ENCODE measurements around the gene RPP25L.

The RPP25L gene

DNA sequence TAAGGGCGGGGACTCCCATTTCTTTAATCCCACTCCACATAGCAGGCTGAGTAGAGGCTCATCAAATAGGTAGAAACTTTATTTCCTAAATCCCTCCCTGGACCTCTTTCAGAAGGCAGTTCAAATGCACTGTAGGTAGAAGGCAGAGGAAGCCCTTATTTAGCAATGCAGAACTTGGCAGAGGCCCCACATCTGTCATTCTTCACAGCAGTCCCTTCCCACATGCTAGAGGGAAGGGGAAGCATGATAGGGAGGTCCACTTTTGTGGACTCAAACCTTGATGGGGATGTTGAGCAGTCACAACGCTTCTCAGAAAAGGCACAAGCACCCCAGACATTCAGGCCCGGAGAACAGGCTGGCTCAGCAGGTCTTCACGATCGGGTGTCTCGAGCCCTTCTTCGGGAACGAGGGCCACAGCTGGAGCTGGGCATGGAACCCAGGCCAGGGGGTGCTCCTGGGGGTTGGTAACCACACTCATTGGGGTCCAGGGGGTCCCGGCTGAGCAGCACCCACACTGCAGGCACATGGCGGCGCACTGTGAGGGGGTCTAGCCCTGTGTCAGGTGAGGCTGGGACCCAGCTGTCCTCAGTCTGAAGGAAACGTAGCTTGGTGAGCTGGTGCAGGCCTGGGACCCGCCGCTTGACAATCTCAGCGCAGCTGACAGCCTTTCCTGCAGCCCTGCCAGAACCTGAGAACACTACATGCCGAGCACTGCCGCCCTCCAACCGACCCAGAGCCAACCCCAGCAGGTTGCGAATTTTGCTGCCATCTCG lies 1.3 kb downstream of the RPP25L start:
- no peak for TF ChIP-seq CTCF (IDR thresholded peaks at IDR 0.05; ENCODE audit: insufficient read depth, low read length, poor library complexity, severe bottlenecking)
- Histone ChIP-seq H3K27me3 (replicated peaks; ENCODE audit: control insufficient read depth, insufficient read depth, low read length) (no peaks in the 10 kb centered on the region), H3K36me3 (ENCODE audit: control insufficient read depth, insufficient read depth, low read length) (peaks cover 9% of the 10 kb centered on the region), H3K4me3 (replicated peaks; ENCODE audit: low read depth, low read length) (peak overlapping the region; percentile 80)
- no peak for DNase-seq (ENCODE audit: extremely low read depth, insufficient read length)

DNA sequence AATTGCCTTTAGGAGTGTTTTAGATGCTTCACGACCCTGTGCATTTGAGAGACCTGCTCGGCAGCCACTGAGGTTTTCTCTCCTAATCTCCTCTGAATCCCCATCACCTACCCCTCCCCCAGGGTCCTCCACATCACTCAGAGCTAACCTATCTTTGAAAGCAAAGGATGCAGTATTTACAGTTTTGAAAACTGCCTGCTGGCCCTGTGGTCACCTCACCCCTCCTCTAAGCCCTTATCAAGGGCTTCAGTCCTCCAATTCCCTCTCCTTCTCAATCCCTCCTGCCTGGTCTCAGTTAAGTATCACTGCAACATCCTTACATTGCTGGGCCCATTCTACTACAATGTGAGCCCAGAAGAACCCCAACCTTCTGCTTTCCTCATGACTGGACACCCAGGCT lies 4.6 kb downstream of the RPP25L start:
- H3K4me3 ChIP-seq (replicated peaks; ENCODE audit: low read depth, low read length), result no peak overlapping the region
- H3K27me3 ChIP-seq (replicated peaks; ENCODE audit: control insufficient read depth, insufficient read depth, low read length), result no peaks in the 10 kb centered on the region; the same call in 1 of the 2 replicates
- H3K36me3 ChIP-seq (ENCODE audit: control insufficient read depth, insufficient read depth, low read length), result peaks cover 2% of the 10 kb centered on the region; the same call in 1 of the 2 replicates
- no peak for DNase-seq (ENCODE audit: extremely low read depth, insufficient read length)
- TF ChIP-seq CTCF (IDR thresholded peaks at IDR 0.05; ENCODE audit: insufficient read depth, low read length, poor library complexity, severe bottlenecking), result no peak

DNA sequence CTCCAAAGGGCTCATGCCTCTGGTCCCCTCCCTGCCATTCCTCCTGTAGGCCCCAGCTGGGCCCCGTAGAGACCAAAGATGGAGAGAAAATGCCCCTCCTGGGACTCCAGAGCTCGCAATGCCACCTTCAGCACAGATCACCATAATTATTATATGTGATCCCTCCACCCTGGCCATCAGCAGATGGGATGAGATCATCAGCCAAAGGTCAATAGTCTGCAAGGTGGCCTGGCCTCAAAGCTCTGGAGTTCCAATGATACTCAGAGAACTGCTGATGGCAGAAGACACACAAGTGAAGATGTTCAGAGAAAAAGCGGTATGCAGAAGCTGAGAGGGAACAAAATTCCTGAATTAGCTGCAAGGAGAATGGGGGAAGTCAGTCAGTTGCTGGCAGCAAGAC lies 5.0 kb downstream of the RPP25L start:
- no peaks in the 10 kb centered on the region; the same call in none of the 2 replicates for H3K27me3 ChIP-seq (replicated peaks; ENCODE audit: control insufficient read depth, insufficient read depth, low read length)
- no peak overlapping the region for H3K4me3 ChIP-seq (replicated peaks; ENCODE audit: low read depth, low read length)
- H3K36me3 ChIP-seq (ENCODE audit: control insufficient read depth, insufficient read depth, low read length), result peaks cover 2% of the 10 kb centered on the region; the same call in 1 of the 2 replicates
- TF ChIP-seq CTCF (IDR thresholded peaks at IDR 0.05; ENCODE audit: insufficient read depth, low read length, poor library complexity, severe bottlenecking), result no peak
- DNase-seq (ENCODE audit: extremely low read depth, insufficient read length), result no peak

- H3K27me3 ChIP-seq (replicated peaks; ENCODE audit: control insufficient read depth, insufficient read depth, low read length), result no peaks in the 10 kb centered on the region; the same call in none of the 2 replicates
- TF ChIP-seq CTCF (IDR thresholded peaks at IDR 0.05; ENCODE audit: insufficient read depth, low read length, poor library complexity, severe bottlenecking), result no peak
- H3K4me3 ChIP-seq (replicated peaks; ENCODE audit: low read depth, low read length), result no peak overlapping the region
- H3K36me3 ChIP-seq (ENCODE audit: control insufficient read depth, insufficient read depth, low read length), result peaks cover 2% of the 10 kb centered on the region; the same call in 1 of the 2 replicates
- no peak for DNase-seq (ENCODE audit: extremely low read depth, insufficient read length)
Measured at GRCh38 chr9:34606190-34606589, 5.7 kb downstream of the RPP25L start.

- H3K36me3 ChIP-seq (ENCODE audit: control insufficient read depth, insufficient read depth, low read length), result no peaks in the 10 kb centered on the region
- H3K4me3 ChIP-seq (replicated peaks; ENCODE audit: low read depth, low read length), result no peak overlapping the region
- H3K27me3 ChIP-seq (replicated peaks; ENCODE audit: control insufficient read depth, insufficient read depth, low read length), result peaks cover 1% of the 10 kb centered on the region
- no peak for DNase-seq (ENCODE audit: extremely low read depth, insufficient read length)
- TF ChIP-seq CTCF (IDR thresholded peaks at IDR 0.05; ENCODE audit: insufficient read depth, low read length, poor library complexity, severe bottlenecking), result peak; percentile 83
Measured at GRCh38 chr9:34603610-34604231, 8.2 kb downstream of the RPP25L start.
